CD4-positive, alpha-beta T cell (primary cell): ENCODE measurements around the gene CDH4. TPM values are rescaled to one million over a fixed set of nuclear protein-coding genes. Genes with fewer than 3 reads are reported as not detected.

Source experiments
- ATAC-seq: fragments of 200-7000 bp; cut with Tn5 transposase; one replicate; pipeline ENCODE4 v1.10.0; 2022; ENCODE audit warnings: mild to moderate bottlenecking; ENCODE audit not compliant: poor library complexity
- CTCF ChIA-PET: fragments of 350-600 bp; sonication (Branson Sonifier 250); formaldehyde crosslinking; loops from one replicate; lab custom pipeline; 2021; ENCODE audit warnings: antibody characterized with exemption, inconsistent platforms; lab: Charles Lee
- POLR2A ChIA-PET: fragments of 350-600 bp; sonication (Branson Sonifier 250); formaldehyde crosslinking; loops from one replicate; lab custom pipeline; 2021; ENCODE audit warnings: antibody characterized with exemption, inconsistent platforms; lab: Charles Lee
- DNase-seq, 14 experiments: peaks; one replicate each; pipeline ENCODE4 v3.0.0-alpha.2; 2013 to 2020; ENCODE audit warnings: mixed read lengths in 2 of 14
- H3K27ac ChIP-seq, 2 donors: one replicate each; pipeline versions ENCODE4 v1.5.1 to v1.7.0; 2013; ENCODE audit warnings: low read length in 2 of 2, low read depth in 1 of 2, mild to moderate bottlenecking in 1 of 2
- H3K27me3 ChIP-seq, 2 experiments: 1 replicate in 1 of 2; 2 replicates in 1 of 2; pipeline versions ENCODE4 v1.6.1 to v1.7.0; 2013; ENCODE audit warnings: low read length in 2 of 2, control low read depth in 1 of 2, mild to moderate bottlenecking in 1 of 2, moderate library complexity in 1 of 2; ENCODE audit not compliant: insufficient read depth in 2 of 2, control insufficient read depth in 1 of 2
- H3K36me3 ChIP-seq: one replicate; pipeline ENCODE4 v1.6.1; 2013; ENCODE audit warnings: low read length, control low read depth; ENCODE audit not compliant: insufficient read depth
- H3K4me1 ChIP-seq: one replicate; pipeline ENCODE4 v1.6.1; 2013; ENCODE audit warnings: low read length, control low read depth; ENCODE audit not compliant: insufficient read depth
- H3K4me3 ChIP-seq: one replicate; pipeline ENCODE4 v1.5.1; 2013; ENCODE audit warnings: mild to moderate bottlenecking, low read length, moderate library complexity
- H3K9me3 ChIP-seq, 2 experiments: 1 replicate in 1 of 2; 2 replicates in 1 of 2; pipeline versions ENCODE4 v1.6.1 to v1.7.0; 2013; ENCODE audit warnings: low read length in 2 of 2, mild to moderate bottlenecking in 2 of 2, control low read depth in 1 of 2, moderate library complexity in 1 of 2; ENCODE audit not compliant: control insufficient read depth in 1 of 2, insufficient read depth in 1 of 2
- H3K27ac Mint-ChIP-seq: one replicate; pipeline ENCODE4 v1.8.0; 2020; ENCODE audit warnings: mixed read lengths
- H3K27me3 Mint-ChIP-seq: one replicate; pipeline ENCODE4 v1.8.0; 2021; ENCODE audit warnings: mixed read lengths
- H3K36me3 Mint-ChIP-seq: one replicate; pipeline ENCODE4 v1.8.0; 2021; ENCODE audit warnings: low read depth, mixed read lengths
- H3K4me1 Mint-ChIP-seq: one replicate; pipeline ENCODE4 v1.8.0; 2021; ENCODE audit warnings: low read depth, mixed read lengths
- H3K4me3 Mint-ChIP-seq: one replicate; pipeline ENCODE4 v1.8.0; 2020; ENCODE audit warnings: mild to moderate bottlenecking, mixed read lengths
- H3K9me3 Mint-ChIP-seq: one replicate; pipeline ENCODE4 v1.8.0; 2020; ENCODE audit warnings: mixed read lengths
- intact Hi-C, 2 experiments: fragments of 100-400 bp; cut with DNase I in 1 of 2; cut with micrococcal nuclease in 1 of 2; formaldehyde crosslinking; loops; one replicate each; pipeline versions ENCODE4 v1.15.1 to v1.9.0; 2023 to 2025; cut with DNase I, micrococcal nuclease
- total RNA-seq, 174 experiments: library from RNA in 2 of 174; stranded (reverse) in 2 of 174; gene quantifications; one replicate each; pipeline ENCODE4 v1.2.3 and lab custom pipeline; 2021 to 2026
- TF ChIP-seq, protein P1 (sequence below): fragments of 200-600 bp; IDR thresholded peaks from one replicate; pipeline ENCODE4 v1.8.0; 2022; ENCODE audit warnings: antibody characterized with exemption, mild to moderate bottlenecking

Gene CDH4
- total RNA-seq, 2 experiments from 2014 or later, result 0.11 TPM

GRCh38 chr20:61848851-61849250 is 596.8 kb downstream of the CDH4 start:
- DNase-seq (no peak), ATAC-seq (no peak)
- H3K4me1 Mint-ChIP-seq, result no peaks in the 10 kb centered on the region
- Histone ChIP-seq H3K9me3 (peaks cover 0 to 45% of the 10 kb centered on the region in 2 experiments), H3K27me3 (no peaks in the 10 kb centered on the region), H3K27ac (no peak overlapping the region), H3K4me1 (no peaks in the 10 kb centered on the region), H3K36me3 (no peaks in the 10 kb centered on the region), H3K4me3 (no peak overlapping the region)
- no peaks in the 10 kb centered on the region for H3K36me3 Mint-ChIP-seq
- H3K4me3 Mint-ChIP-seq, result no peak overlapping the region
- H3K27ac Mint-ChIP-seq, result no peak overlapping the region
- ChIA-PET CTCF (no interaction called here), POLR2A (no interaction called here)
- TF ChIP-seq, protein P1, sequence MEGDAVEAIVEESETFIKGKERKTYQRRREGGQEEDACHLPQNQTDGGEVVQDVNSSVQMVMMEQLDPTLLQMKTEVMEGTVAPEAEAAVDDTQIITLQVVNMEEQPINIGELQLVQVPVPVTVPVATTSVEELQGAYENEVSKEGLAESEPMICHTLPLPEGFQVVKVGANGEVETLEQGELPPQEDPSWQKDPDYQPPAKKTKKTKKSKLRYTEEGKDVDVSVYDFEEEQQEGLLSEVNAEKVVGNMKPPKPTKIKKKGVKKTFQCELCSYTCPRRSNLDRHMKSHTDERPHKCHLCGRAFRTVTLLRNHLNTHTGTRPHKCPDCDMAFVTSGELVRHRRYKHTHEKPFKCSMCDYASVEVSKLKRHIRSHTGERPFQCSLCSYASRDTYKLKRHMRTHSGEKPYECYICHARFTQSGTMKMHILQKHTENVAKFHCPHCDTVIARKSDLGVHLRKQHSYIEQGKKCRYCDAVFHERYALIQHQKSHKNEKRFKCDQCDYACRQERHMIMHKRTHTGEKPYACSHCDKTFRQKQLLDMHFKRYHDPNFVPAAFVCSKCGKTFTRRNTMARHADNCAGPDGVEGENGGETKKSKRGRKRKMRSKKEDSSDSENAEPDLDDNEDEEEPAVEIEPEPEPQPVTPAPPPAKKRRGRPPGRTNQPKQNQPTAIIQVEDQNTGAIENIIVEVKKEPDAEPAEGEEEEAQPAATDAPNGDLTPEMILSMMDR, result no peak
- H3K27me3 Mint-ChIP-seq, result no peaks in the 10 kb centered on the region
- intact Hi-C loops, result no loop called here
- H3K9me3 Mint-ChIP-seq, result no peaks in the 10 kb centered on the region

GRCh38 chr20:61849376-61849775 is 597.3 kb downstream of the CDH4 start:
- no peaks in the 10 kb centered on the region for H3K4me1 Mint-ChIP-seq
- Histone ChIP-seq H3K36me3 (no peaks in the 10 kb centered on the region), H3K9me3 (peaks cover 0 to 50% of the 10 kb centered on the region in 2 experiments), H3K4me1 (no peaks in the 10 kb centered on the region), H3K4me3 (no peak overlapping the region), H3K27me3 (no peaks in the 10 kb centered on the region), H3K27ac (no peak overlapping the region)
- no peak for ATAC-seq
- no peak overlapping the region for H3K4me3 Mint-ChIP-seq
- ChIA-PET POLR2A (no interaction called here), CTCF (no interaction called here)
- no peaks in the 10 kb centered on the region for H3K36me3 Mint-ChIP-seq
- no peaks in the 10 kb centered on the region for H3K9me3 Mint-ChIP-seq
- TF ChIP-seq, protein P1, result no peak
- intact Hi-C loops, result no loop called here
- H3K27me3 Mint-ChIP-seq, result no peaks in the 10 kb centered on the region
- DNase-seq, result no peak
- H3K27ac Mint-ChIP-seq, result no peak overlapping the region

DNA sequence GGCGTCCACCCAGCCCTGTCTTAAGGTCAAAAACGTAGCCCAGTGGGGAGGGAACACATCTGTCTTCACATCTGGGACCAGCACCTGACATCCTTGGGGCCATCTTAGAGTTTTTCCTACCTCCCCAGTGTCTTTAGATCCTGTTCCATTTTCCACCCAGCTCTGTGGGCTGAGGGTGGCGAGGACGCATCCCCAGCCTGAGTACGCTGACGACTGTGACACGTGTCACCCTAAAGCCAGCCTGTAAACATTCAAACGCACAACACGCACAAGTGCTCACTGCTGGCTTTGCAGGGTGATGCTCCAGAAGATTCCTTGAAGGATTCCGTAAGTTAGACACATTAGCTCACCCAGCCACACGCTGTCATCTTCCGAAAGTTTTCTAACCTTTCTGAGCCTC is 597.8 kb downstream of the CDH4 start:
- H3K36me3 Mint-ChIP-seq, result no peaks in the 10 kb centered on the region
- no peak for DNase-seq
- H3K4me1 Mint-ChIP-seq, result no peaks in the 10 kb centered on the region
- no peaks in the 10 kb centered on the region for H3K9me3 Mint-ChIP-seq
- Histone ChIP-seq H3K4me1 (no peaks in the 10 kb centered on the region), H3K9me3 (peaks cover 0 to 49% of the 10 kb centered on the region in 2 experiments), H3K36me3 (no peaks in the 10 kb centered on the region), H3K27me3 (no peaks in the 10 kb centered on the region), H3K27ac (no peak overlapping the region), H3K4me3 (no peak overlapping the region)
- TF ChIP-seq, protein P1, result no peak
- ChIA-PET POLR2A (no interaction called here), CTCF (no interaction called here)
- no peak overlapping the region for H3K4me3 Mint-ChIP-seq
- H3K27me3 Mint-ChIP-seq, result no peaks in the 10 kb centered on the region
- no peak for ATAC-seq
- no peak overlapping the region for H3K27ac Mint-ChIP-seq
- intact Hi-C loops, result no loop called here
